ENCODE results near the gene LPAR1. TPM values are rescaled to one million over a fixed set of nuclear protein-coding genes. Genes with fewer than 3 reads are reported as not detected.

Gene LPAR1
- total RNA-seq, 1 donor from 2014 or later: 0.56 TPM

DNA sequence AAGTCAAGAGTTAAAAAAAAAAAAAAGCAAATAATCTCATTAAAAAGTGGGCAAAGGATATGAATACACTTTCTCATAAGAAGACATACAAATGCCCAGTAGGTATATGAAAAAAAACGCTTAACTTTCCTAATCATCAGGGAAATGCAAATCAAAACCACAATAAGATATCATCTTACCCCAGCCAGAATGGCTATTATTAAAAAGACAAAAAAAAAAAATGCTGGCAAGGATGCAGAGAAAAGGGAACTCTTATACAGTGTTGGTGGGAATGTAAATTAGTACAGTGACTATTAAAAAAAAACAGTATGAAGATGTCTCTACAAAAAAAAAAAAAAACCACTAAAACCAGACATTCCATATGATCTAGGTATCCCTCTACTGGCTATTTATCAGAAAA is 79.4 kb downstream of the LPAR1 start:
- no peaks in the 10 kb centered on the region for H3K36me3 Mint-ChIP-seq (ENCODE audit: unreplicated experiment)
- TF ChIP-seq, protein P1, sequence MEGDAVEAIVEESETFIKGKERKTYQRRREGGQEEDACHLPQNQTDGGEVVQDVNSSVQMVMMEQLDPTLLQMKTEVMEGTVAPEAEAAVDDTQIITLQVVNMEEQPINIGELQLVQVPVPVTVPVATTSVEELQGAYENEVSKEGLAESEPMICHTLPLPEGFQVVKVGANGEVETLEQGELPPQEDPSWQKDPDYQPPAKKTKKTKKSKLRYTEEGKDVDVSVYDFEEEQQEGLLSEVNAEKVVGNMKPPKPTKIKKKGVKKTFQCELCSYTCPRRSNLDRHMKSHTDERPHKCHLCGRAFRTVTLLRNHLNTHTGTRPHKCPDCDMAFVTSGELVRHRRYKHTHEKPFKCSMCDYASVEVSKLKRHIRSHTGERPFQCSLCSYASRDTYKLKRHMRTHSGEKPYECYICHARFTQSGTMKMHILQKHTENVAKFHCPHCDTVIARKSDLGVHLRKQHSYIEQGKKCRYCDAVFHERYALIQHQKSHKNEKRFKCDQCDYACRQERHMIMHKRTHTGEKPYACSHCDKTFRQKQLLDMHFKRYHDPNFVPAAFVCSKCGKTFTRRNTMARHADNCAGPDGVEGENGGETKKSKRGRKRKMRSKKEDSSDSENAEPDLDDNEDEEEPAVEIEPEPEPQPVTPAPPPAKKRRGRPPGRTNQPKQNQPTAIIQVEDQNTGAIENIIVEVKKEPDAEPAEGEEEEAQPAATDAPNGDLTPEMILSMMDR (IDR thresholded peaks at IDR 0.05; ENCODE audit: partially characterized antibody, unreplicated experiment): no peak
- peaks cover 4% of the 10 kb centered on the region for H3K27me3 Mint-ChIP-seq (ENCODE audit: unreplicated experiment)
- H3K27ac Mint-ChIP-seq (ENCODE audit: unreplicated experiment): no peak overlapping the region
- no peaks in the 10 kb centered on the region for H3K4me1 Mint-ChIP-seq (ENCODE audit: low read depth, unreplicated experiment)
- DNase-seq: no peak
- peaks cover 4% of the 10 kb centered on the region for H3K9me3 Mint-ChIP-seq (ENCODE audit: unreplicated experiment)
- no peak overlapping the region for H3K4me3 Mint-ChIP-seq (ENCODE audit: unreplicated experiment)

DNA sequence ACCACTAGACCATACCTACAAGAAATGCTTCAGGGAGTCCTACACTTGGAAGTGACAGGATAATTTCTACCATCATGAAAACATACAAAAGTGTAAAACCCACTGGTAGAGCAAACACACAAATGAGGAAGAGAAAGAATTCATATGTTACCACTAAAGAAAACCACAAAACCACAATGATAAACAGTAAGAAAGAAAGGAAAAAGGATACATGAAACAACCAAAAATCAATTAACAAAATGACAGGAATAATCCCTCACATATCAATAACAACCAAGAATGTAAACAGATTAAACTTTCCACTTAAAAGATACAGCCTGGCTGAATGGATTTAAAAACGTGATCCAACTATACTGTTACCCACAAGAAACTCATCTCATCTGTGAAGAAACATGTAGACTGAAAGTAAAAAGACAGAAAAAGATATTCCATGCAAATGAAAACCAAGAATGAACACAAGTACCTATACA is 83.4 kb downstream of the LPAR1 start:
- Mint-ChIP-seq H3K9me3 (ENCODE audit: unreplicated experiment) (peaks cover 10% of the 10 kb centered on the region), H3K27me3 (ENCODE audit: unreplicated experiment) (peaks cover 4% of the 10 kb centered on the region), H3K27ac (ENCODE audit: unreplicated experiment) (no peak overlapping the region), H3K36me3 (ENCODE audit: unreplicated experiment) (no peaks in the 10 kb centered on the region), H3K4me1 (ENCODE audit: low read depth, unreplicated experiment) (no peaks in the 10 kb centered on the region), H3K4me3 (ENCODE audit: unreplicated experiment) (no peak overlapping the region)
- no peak for DNase-seq
- TF ChIP-seq, protein P1 (IDR thresholded peaks at IDR 0.05; ENCODE audit: partially characterized antibody, unreplicated experiment): no peak

DNA sequence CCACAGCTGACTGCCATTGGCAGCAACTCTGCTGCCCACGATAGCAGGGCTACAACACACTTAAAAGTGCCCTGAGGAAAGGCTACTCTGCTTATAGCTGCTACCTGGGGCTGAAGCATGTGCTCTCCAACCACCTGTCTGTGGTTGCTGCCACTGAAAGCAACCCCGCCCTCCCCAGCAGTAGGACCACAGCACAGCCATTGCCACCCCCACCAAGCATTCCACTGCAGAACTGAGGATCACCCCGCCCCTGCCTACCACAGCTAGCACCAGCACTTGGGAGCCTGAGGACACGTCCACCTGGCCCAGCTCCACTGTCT is 85.8 kb downstream of the LPAR1 start:
- peaks cover 4% of the 10 kb centered on the region for H3K27me3 Mint-ChIP-seq (ENCODE audit: unreplicated experiment)
- H3K4me1 Mint-ChIP-seq (ENCODE audit: low read depth, unreplicated experiment): no peaks in the 10 kb centered on the region
- TF ChIP-seq, protein P1 (IDR thresholded peaks at IDR 0.05; ENCODE audit: partially characterized antibody, unreplicated experiment): no peak
- no peaks in the 10 kb centered on the region for H3K36me3 Mint-ChIP-seq (ENCODE audit: unreplicated experiment)
- no peak overlapping the region for H3K4me3 Mint-ChIP-seq (ENCODE audit: unreplicated experiment)
- H3K27ac Mint-ChIP-seq (ENCODE audit: unreplicated experiment): no peak overlapping the region
- H3K9me3 Mint-ChIP-seq (ENCODE audit: unreplicated experiment): peaks cover 6% of the 10 kb centered on the region
- no peak for DNase-seq

DNA sequence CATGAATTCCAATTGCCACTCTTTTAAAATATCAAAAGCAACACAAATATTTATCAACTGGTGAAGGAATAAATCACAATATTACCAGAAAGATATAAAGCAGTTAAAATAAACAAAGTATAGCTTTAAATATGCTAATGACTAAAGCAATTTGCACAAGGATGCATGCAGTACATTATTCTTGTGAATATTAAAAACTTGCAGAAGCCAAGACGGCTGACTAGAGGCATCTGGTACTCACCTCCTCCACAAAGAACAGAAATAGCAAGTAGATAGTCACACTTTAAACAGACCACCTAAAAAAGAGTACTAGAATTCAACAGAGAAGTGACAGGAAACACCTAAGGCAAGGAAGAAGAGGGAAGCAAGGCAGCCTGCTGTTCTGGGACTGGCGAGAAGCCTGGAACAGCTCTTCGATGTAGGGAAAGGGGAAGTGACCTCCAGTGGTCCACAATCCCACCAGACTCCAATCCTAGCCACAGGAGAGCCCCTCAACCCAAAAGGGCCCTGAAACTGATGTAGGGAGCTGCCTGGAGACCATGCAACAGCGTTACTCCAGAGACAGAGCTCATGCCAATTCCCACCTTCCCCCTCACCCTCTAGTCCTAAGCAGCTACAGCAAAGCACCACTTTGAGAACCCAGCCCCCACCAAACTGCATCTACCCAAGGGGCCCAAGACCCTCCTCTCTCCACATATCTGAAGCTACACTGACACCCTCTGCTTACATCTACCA is 86.3 kb downstream of the LPAR1 start:
- H3K9me3 Mint-ChIP-seq (ENCODE audit: unreplicated experiment): peaks cover 6% of the 10 kb centered on the region
- TF ChIP-seq, protein P1 (IDR thresholded peaks at IDR 0.05; ENCODE audit: partially characterized antibody, unreplicated experiment): no peak
- H3K27ac Mint-ChIP-seq (ENCODE audit: unreplicated experiment): no peak overlapping the region
- no peaks in the 10 kb centered on the region for H3K4me1 Mint-ChIP-seq (ENCODE audit: low read depth, unreplicated experiment)
- no peak for DNase-seq
- no peaks in the 10 kb centered on the region for H3K36me3 Mint-ChIP-seq (ENCODE audit: unreplicated experiment)
- peaks cover 4% of the 10 kb centered on the region for H3K27me3 Mint-ChIP-seq (ENCODE audit: unreplicated experiment)
- no peak overlapping the region for H3K4me3 Mint-ChIP-seq (ENCODE audit: unreplicated experiment)

DNA sequence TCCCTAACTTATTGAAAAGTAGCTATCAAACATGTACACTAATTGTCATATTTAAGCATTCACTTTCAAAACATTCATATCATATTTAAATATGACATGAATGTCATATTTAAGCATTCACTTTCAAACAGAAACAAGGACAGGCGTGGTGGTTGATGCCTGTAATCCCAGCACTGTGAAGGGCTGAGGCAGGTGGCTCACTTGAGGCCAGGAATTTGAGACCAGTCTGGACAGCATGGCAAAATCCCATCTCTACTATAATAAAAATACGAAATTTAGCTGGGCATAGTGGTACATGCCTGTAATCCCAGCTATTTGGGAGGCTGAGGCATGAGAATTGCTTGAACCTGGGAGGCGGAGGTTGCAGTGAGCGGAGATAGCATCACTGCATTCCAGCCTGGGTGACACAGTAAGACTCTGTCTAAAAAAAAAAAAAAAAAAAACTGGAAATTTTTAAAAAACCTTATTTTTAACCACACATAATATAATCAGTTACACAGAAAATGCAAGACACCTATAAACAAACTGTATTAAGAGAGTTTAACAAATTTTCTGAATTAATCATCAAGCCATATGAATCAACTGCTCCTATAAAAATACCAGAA is 88.1 kb downstream of the LPAR1 start:
- no peak overlapping the region for H3K4me3 Mint-ChIP-seq (ENCODE audit: unreplicated experiment)
- DNase-seq: no peak
- H3K36me3 Mint-ChIP-seq (ENCODE audit: unreplicated experiment): no peaks in the 10 kb centered on the region
- TF ChIP-seq, protein P1 (IDR thresholded peaks at IDR 0.05; ENCODE audit: partially characterized antibody, unreplicated experiment): no peak
- H3K9me3 Mint-ChIP-seq (ENCODE audit: unreplicated experiment): peaks cover 6% of the 10 kb centered on the region
- peaks cover 2% of the 10 kb centered on the region for H3K27me3 Mint-ChIP-seq (ENCODE audit: unreplicated experiment)
- H3K4me1 Mint-ChIP-seq (ENCODE audit: low read depth, unreplicated experiment): no peaks in the 10 kb centered on the region
- no peak overlapping the region for H3K27ac Mint-ChIP-seq (ENCODE audit: unreplicated experiment)
